HCEC 1CT (cell line): ENCODE results near the gene SERPIND1.
"Not testable (repeated sequence)": the region's sequence is repeated elsewhere in the genome, so short reads cannot be mapped to it uniquely, and the experiment has no call there.

Experiments used
- DNase-seq: peaks from one replicate; pipeline ENCODE4 v3.0.0-alpha.2; 2017

SERPIND1 gene

GRCh38 chr22:20747223-20747622 is 26.7 kb upstream of the SERPIND1 start:
- no peak for DNase-seq

GRCh38 chr22:20748082-20748481 is 25.8 kb upstream of the SERPIND1 start:
- DNase-seq: no peak

GRCh38 chr22:20748731-20749428 is 25.0 kb upstream of the SERPIND1 start:
- no peak for DNase-seq

GRCh38 chr22:20749453-20749852 is 24.5 kb upstream of the SERPIND1 start:
- DNase-seq: no peak

GRCh38 chr22:20750461-20751184 is 23.3 kb upstream of the SERPIND1 start:
- DNase-seq: peak; percentile 70

GRCh38 chr22:20751185-20751851 is 22.6 kb upstream of the SERPIND1 start:
- DNase-seq: no peak

GRCh38 chr22:20752104-20752741 is 21.7 kb upstream of the SERPIND1 start:
- DNase-seq: no peak

GRCh38 chr22:20752873-20753272 is 21.0 kb upstream of the SERPIND1 start:
- no peak for DNase-seq

- DNase-seq: no peak
Measured at GRCh38 chr22:20756846-20757245, 17.1 kb upstream of the SERPIND1 start.

GRCh38 chr22:20758688-20759087 is 15.2 kb upstream of the SERPIND1 start:
- DNase-seq: peak; percentile 30

GRCh38 chr22:20760084-20760483 is 13.8 kb upstream of the SERPIND1 start:
- no peak for DNase-seq

GRCh38 chr22:20761536-20761935 is 12.4 kb upstream of the SERPIND1 start:
- no peak for DNase-seq

- no peak for DNase-seq
Measured at GRCh38 chr22:20762233-20762796, 11.6 kb upstream of the SERPIND1 start.

- no peak for DNase-seq
Measured at GRCh38 chr22:20763630-20764470, 10.1 kb upstream of the SERPIND1 start.

GRCh38 chr22:20764471-20764720 is 9.5 kb upstream of the SERPIND1 start:
- no peak for DNase-seq

GRCh38 chr22:20764729-20765128 is 9.2 kb upstream of the SERPIND1 start:
- DNase-seq: no peak

GRCh38 chr22:20765938-20766337 is 8.0 kb upstream of the SERPIND1 start:
- DNase-seq: no peak

- DNase-seq: no peak
Measured at GRCh38 chr22:20766530-20766929, 7.4 kb upstream of the SERPIND1 start.

- not testable (repeated sequence) for DNase-seq
Measured at GRCh38 chr22:20769496-20769826, 4.5 kb upstream of the SERPIND1 start.

GRCh38 chr22:20771918-20772625 is 1.8 kb upstream of the SERPIND1 start:
- DNase-seq: no peak

GRCh38 chr22:20774882-20775281 is 969 bp downstream of the SERPIND1 start:
- no peak for DNase-seq

- no peak for DNase-seq
Measured at GRCh38 chr22:20775342-20775895, 1.5 kb downstream of the SERPIND1 start.
